ENCODE measurements around the gene ARHGAP32. TPM values are rescaled to one million over a fixed set of nuclear protein-coding genes. Genes with fewer than 3 reads are reported as not detected.
"Not testable (repeated sequence)": the region's sequence is repeated elsewhere in the genome, so short reads cannot be mapped to it uniquely, and the experiment has no call there.

The ARHGAP32 gene
- total RNA-seq, 1 experiment from 2014 or later: 8.9 TPM

GRCh38 chr11:129040934-129041333 is 151.2 kb downstream of the ARHGAP32 start:
- no peak for DNase-seq (ENCODE audit: low read depth)

GRCh38 chr11:129035244-129035643 is 156.9 kb downstream of the ARHGAP32 start:
- no peak for DNase-seq (ENCODE audit: low read depth)

- no peak for DNase-seq (ENCODE audit: low read depth)
These were observed 158.1 kb downstream of the ARHGAP32 start for GRCh38 chr11:129034001-129034400.

GRCh38 chr11:129023968-129024676 is 168.0 kb downstream of the ARHGAP32 start:
- no peak for DNase-seq (ENCODE audit: low read depth)

GRCh38 chr11:129021295-129021694 is 170.8 kb downstream of the ARHGAP32 start:
- DNase-seq (ENCODE audit: low read depth): no peak

GRCh38 chr11:129018991-129019390 is 173.1 kb downstream of the ARHGAP32 start:
- no peak for DNase-seq (ENCODE audit: low read depth)

GRCh38 chr11:129018126-129018525 is 174.0 kb downstream of the ARHGAP32 start:
- DNase-seq (ENCODE audit: low read depth): no peak

GRCh38 chr11:129013737-129014475 is 178.2 kb downstream of the ARHGAP32 start:
- no peak for DNase-seq (ENCODE audit: low read depth)

GRCh38 chr11:129012880-129013279 is 179.2 kb downstream of the ARHGAP32 start:
- no peak for DNase-seq (ENCODE audit: low read depth)

- DNase-seq (ENCODE audit: low read depth): no peak
These were observed 186.0 kb downstream of the ARHGAP32 start for GRCh38 chr11:129006161-129006560.

- not testable (repeated sequence) for DNase-seq (ENCODE audit: low read depth)
These were observed 193.0 kb downstream of the ARHGAP32 start for GRCh38 chr11:128999165-128999564.

GRCh38 chr11:128988242-128988970 is 203.7 kb downstream of the ARHGAP32 start:
- no peak for DNase-seq (ENCODE audit: low read depth)

GRCh38 chr11:128985880-128986279 is 206.2 kb downstream of the ARHGAP32 start:
- no peak for DNase-seq (ENCODE audit: low read depth)

- DNase-seq (ENCODE audit: low read depth): no peak
These were observed 209.1 kb downstream of the ARHGAP32 start for GRCh38 chr11:128983023-128983422.

- no peak for DNase-seq (ENCODE audit: low read depth)
These were observed 210.9 kb downstream of the ARHGAP32 start for GRCh38 chr11:128981254-128981653.

- DNase-seq (ENCODE audit: low read depth): no peak
These were observed 221.4 kb downstream of the ARHGAP32 start for GRCh38 chr11:128970598-128971190.

- DNase-seq (ENCODE audit: low read depth): no peak
These were observed 223.2 kb downstream of the ARHGAP32 start for GRCh38 chr11:128968916-128969315.

- no peak for DNase-seq (ENCODE audit: low read depth)
These were observed 224.5 kb downstream of the ARHGAP32 start for GRCh38 chr11:128967578-128967977.

GRCh38 chr11:128965485-128965884 is 226.6 kb downstream of the ARHGAP32 start:
- DNase-seq (ENCODE audit: low read depth): peak; percentile 8

- DNase-seq (ENCODE audit: low read depth): no peak
These were observed 227.6 kb downstream of the ARHGAP32 start for GRCh38 chr11:128964463-128964930.

- DNase-seq (ENCODE audit: low read depth): no peak
These were observed 228.3 kb downstream of the ARHGAP32 start for GRCh38 chr11:128963744-128964325.

GRCh38 chr11:128962896-128963295 is 229.2 kb downstream of the ARHGAP32 start:
- DNase-seq (ENCODE audit: low read depth): no peak
